Large intestine (tissue), 3 donors: Measurements from ENCODE around the gene MICAL1. TPM values are rescaled to one million over a fixed set of nuclear protein-coding genes. Genes with fewer than 3 reads are reported as not detected.
A peak's percentile ranks its signal among the peaks of the same experiment; 100 is the strongest.

Experiments used
- DNase-seq, 2 donors: peaks; one replicate each; pipeline versions ENCODE4 v3.0.0 to v3.0.0-alpha.2; 2013
- H3K27ac ChIP-seq: one replicate; pipeline ENCODE4 v1.5.1; 2013; ENCODE audit warnings: low read length
- H3K27me3 ChIP-seq: 2 replicates; pipeline ENCODE4 v1.6.1; 2013; ENCODE audit warnings: low read length; ENCODE audit not compliant: control insufficient read depth, insufficient read depth
- H3K36me3 ChIP-seq: 2 replicates; pipeline ENCODE4 v1.6.1; 2013; ENCODE audit warnings: low read length; ENCODE audit not compliant: control insufficient read depth, insufficient read depth
- H3K4me1 ChIP-seq: one replicate; pipeline ENCODE4 v1.6.1; 2013; ENCODE audit warnings: low read length; ENCODE audit not compliant: control insufficient read depth, insufficient read depth
- H3K4me3 ChIP-seq: one replicate; pipeline ENCODE4 v1.5.1; 2013; ENCODE audit warnings: low read length
- H3K9me3 ChIP-seq: one replicate; pipeline ENCODE4 v1.6.1; 2013; ENCODE audit warnings: mild to moderate bottlenecking, low read depth, low read length, moderate library complexity; ENCODE audit not compliant: control insufficient read depth
- WGBS: methylation state at CpG from one replicate; pipeline ENCODE4 v1.1.5; 2013; ENCODE audit warnings: low lambda C conversion rate; ENCODE audit not compliant: insufficient coverage; 5-methylcytosine and 5-hydroxymethylcytosine counted together
- polyA plus RNA-seq: library from polyadenylated mRNA; unstranded; fragments of 120-200 nt; gene quantifications from one replicate; pipeline ENCODE4 v1.2.1, GENCODE V29; 2013

Gene MICAL1
- polyA plus RNA-seq, 1 donor = 170 TPM

- Histone ChIP-seq H3K9me3 (no peaks in the 10 kb centered on the region), H3K4me3 (no peak overlapping the region), H3K4me1 (peaks cover 4% of the 10 kb centered on the region), H3K27me3 (no peaks in the 10 kb centered on the region), H3K27ac (no peak overlapping the region), H3K36me3 (peaks cover 92% of the 10 kb centered on the region)
- DNase-seq = no peak
- no CpG with 5 or more reads among the region's 10 CpGs for WGBS
These were observed 8.5 kb downstream of the MICAL1 start for GRCh38 chr6:109447087-109447486.

DNA sequence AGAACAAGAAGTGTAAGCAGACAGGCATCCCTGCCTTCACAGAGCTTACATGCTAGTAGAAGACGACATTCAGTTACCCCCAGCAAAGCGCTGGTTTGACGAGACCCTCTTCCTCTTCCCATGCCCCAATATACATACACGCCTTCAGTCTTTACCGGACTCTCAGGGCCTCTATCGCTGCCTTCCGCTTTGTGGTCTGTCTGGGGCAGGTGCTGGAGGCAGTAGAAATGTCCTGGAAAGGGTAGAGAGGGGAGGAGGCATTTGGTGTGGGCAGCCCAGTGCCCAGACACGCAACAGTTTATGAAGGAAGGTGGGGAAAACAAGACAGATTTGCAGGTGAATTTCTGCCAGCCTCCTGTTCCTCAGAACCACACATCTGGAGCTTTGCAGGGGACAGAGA lies 9.0 kb downstream of the MICAL1 start:
- Histone ChIP-seq H3K9me3 (no peaks in the 10 kb centered on the region), H3K4me3 (no peak overlapping the region), H3K27ac (no peak overlapping the region), H3K27me3 (no peaks in the 10 kb centered on the region), H3K36me3 (peaks cover 86% of the 10 kb centered on the region), H3K4me1 (peaks cover 7% of the 10 kb centered on the region)
- no peak for DNase-seq
- WGBS = no CpG with 5 or more reads among the region's 8 CpGs

- no peaks in the 10 kb centered on the region for H3K27me3 ChIP-seq
- no peak for DNase-seq
- no peak overlapping the region for H3K27ac ChIP-seq
- no CpG with 5 or more reads among the region's 15 CpGs for WGBS
- peaks cover 83% of the 10 kb centered on the region for H3K36me3 ChIP-seq
- peaks cover 7% of the 10 kb centered on the region for H3K4me1 ChIP-seq
- no peak overlapping the region for H3K4me3 ChIP-seq
- H3K9me3 ChIP-seq = no peaks in the 10 kb centered on the region
These were observed 9.5 kb downstream of the MICAL1 start for GRCh38 chr6:109446072-109446471.

GRCh38 chr6:109445382-109445781 lies 10.2 kb downstream of the MICAL1 start:
- WGBS = 80% methylated on average over 1 of the region's 9 CpGs
- Histone ChIP-seq H3K4me1 (peaks cover 7% of the 10 kb centered on the region), H3K4me3 (no peak overlapping the region), H3K27me3 (no peaks in the 10 kb centered on the region), H3K27ac (no peak overlapping the region), H3K36me3 (peaks cover 78% of the 10 kb centered on the region), H3K9me3 (no peaks in the 10 kb centered on the region)
- no peak for DNase-seq

GRCh38 chr6:109443425-109443950 lies 12.1 kb downstream of the MICAL1 start:
- Histone ChIP-seq H3K27me3 (no peaks in the 10 kb centered on the region), H3K4me3 (no peak overlapping the region), H3K9me3 (no peaks in the 10 kb centered on the region), H3K36me3 (peaks cover 59% of the 10 kb centered on the region), H3K27ac (no peak overlapping the region), H3K4me1 (peaks cover 7% of the 10 kb centered on the region)
- no CpG with 5 or more reads among the region's 10 CpGs for WGBS
- DNase-seq = no peak

DNA sequence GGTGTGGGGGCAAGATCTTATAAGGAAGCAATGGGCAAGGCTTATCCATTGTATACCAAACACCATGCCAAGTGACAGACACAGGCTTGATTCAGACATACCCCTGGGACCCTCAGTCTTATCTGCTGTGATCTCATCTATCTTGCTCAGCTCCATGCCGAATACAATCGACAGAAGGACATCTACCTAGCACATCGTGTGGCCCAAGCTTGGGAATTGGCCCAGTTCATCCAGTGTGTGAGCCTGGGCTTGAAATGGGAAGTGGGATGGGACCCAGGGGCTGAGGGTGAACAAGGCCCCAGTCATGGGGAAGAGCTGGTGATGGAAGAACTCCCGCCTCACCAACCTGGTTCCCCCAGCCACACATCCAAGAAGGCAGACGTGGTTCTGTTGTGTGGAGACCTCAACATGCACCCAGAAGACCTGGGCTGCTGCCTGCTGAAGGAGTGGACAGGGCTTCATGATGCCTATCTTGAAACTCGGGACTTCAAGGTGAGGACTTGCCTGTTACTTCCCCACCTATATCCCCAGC lies 13.1 kb downstream of the MICAL1 start:
- Histone ChIP-seq H3K27ac (no peak overlapping the region), H3K4me1 (peaks cover 7% of the 10 kb centered on the region), H3K4me3 (no peak overlapping the region), H3K9me3 (no peaks in the 10 kb centered on the region), H3K27me3 (no peaks in the 10 kb centered on the region), H3K36me3 (peaks cover 50% of the 10 kb centered on the region)
- WGBS = no CpG with 5 or more reads among the region's 6 CpGs
- no peak for DNase-seq

DNA sequence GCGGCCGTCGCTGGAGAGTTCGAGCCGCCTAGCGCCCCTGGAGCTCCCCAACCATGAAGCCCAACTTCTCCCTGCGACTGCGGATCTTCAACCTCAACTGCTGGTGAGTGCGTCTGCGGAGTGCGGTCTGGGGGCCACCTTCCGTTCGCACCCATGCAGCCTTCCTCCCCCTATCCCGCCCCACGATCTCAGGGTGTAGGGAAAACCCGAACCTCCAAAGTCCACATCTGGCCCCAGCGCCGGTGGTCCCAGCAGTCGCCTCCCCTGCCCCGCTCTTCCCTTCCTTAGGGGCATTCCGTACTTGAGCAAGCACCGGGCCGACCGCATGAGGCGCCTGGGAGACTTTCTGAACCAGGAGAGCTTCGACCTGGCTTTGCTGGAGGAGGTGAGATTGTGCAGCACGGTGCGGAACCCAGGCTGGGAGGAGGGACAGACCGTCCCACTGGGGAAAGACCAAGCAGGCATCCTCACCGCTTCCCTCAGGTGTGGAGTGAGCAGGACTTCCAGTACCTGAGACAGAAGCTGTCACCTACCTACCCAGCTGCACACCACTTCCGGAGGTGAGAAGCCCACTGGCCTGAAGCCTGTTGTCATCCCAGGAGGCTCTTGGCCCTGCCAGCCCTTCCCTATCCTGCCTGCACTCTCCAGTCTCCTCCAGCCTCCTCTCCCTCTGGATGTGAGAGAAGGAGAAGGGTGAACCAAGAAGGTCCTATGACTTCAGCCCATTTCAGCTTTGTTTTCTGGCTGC lies 14.3 kb downstream of the MICAL1 start:
- peak overlapping the region; percentile 70 for H3K4me3 ChIP-seq
- no peaks in the 10 kb centered on the region for H3K9me3 ChIP-seq
- peaks cover 7% of the 10 kb centered on the region for H3K4me1 ChIP-seq
- H3K36me3 ChIP-seq = peaks cover 39% of the 10 kb centered on the region
- peak in 1 of 2 donors; percentile 79 for DNase-seq
- WGBS = no CpG with 5 or more reads among the region's 31 CpGs
- no peaks in the 10 kb centered on the region for H3K27me3 ChIP-seq
- peak overlapping the region; percentile 69 for H3K27ac ChIP-seq

GRCh38 chr6:109440331-109441068 lies 15.1 kb downstream of the MICAL1 start, which contains the start of the genes PPIL6 and SMPD2:
PPIL6 (minus strand) TSS chr6:109440628; CDS start chr6:109440590, 38 bp downstream.
SMPD2 (plus strand) TSS chr6:109440724; CDS start chr6:109441122, 398 bp downstream.
- Histone ChIP-seq H3K4me1 (peaks cover 7% of the 10 kb centered on the region), H3K27ac (peak within 1 kb of the TSS; percentile 69), H3K4me3 (peak within 1 kb of the TSS; percentile 70), H3K27me3 (no peaks in the 10 kb centered on the region), H3K9me3 (no peaks in the 10 kb centered on the region), H3K36me3 (peaks cover 31% of the 10 kb centered on the region)
- no CpG with 5 or more reads among the region's 102 CpGs for WGBS
- DNase-seq = peak; percentile 91 to 95

GRCh38 chr6:109436041-109436440 lies 19.5 kb downstream of the MICAL1 start:
- no peaks in the 10 kb centered on the region for H3K4me1 ChIP-seq
- no peak for DNase-seq
- H3K4me3 ChIP-seq = no peak overlapping the region
- H3K9me3 ChIP-seq = no peaks in the 10 kb centered on the region
- WGBS = no CpG with 5 or more reads among the region's 5 CpGs
- no peaks in the 10 kb centered on the region for H3K36me3 ChIP-seq
- no peak overlapping the region for H3K27ac ChIP-seq
- H3K27me3 ChIP-seq = no peaks in the 10 kb centered on the region

GRCh38 chr6:109434456-109434855 lies 21.1 kb downstream of the MICAL1 start:
- DNase-seq = peak in 1 of 2 donors; percentile 54
- Histone ChIP-seq H3K27me3 (no peaks in the 10 kb centered on the region), H3K4me3 (no peak overlapping the region), H3K4me1 (no peaks in the 10 kb centered on the region), H3K9me3 (no peaks in the 10 kb centered on the region), H3K27ac (peak overlapping the region; percentile 28), H3K36me3 (no peaks in the 10 kb centered on the region)
- no CpG with 5 or more reads among the region's 2 CpGs for WGBS
